ENCODE measurements around the gene PRPS1L1. TPM values are rescaled to one million over a fixed set of nuclear protein-coding genes. Genes with fewer than 3 reads are reported as not detected.

Gene PRPS1L1
- total and polyA plus RNA-seq, 2 of the 8 experiments (the other 6 are each of a cell fraction or from before 2014, with no cell fraction given) = not detected

DNA sequence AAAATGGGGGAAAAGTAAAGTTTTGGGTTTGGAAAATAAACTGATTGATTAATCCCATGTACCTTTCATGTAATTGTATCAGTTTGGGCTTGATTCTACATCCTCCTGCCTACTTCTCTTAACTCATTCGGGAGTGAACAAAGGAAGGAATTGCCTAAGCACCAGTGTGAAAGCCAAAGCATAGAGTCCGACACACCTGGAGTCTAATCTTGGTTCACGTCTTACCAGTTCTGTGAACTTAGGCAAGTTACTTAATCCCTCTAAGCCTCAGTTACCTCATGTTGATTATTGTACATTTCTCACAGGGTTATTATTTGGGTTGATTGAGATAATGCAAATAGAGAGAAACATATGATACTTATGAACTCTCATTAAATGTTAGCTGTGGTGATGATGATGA is 41.1 kb upstream of the PRPS1L1 start:
- no peak for DNase-seq (ENCODE audit: low read depth in 1 of 2, low spot score in 2 of 2)
- CTCF ChIA-PET (ENCODE audit: partially characterized antibody) = interaction anchor here (0.9 to 1.1 kb wide), 2 partner anchors 19 to 286 kb away, joined by 3 read pairs; no protein-coding TSS in a partner anchor
- TF ChIP-seq SP2 (IDR thresholded peaks at IDR 0.05; ENCODE audit: low read length) (no peak), SP4 (IDR thresholded peaks at IDR 0.05; ENCODE audit: low read length) (no peak), TEAD4 (IDR thresholded peaks at IDR 0.05; ENCODE audit: low read depth, low read length) (no peak), BCL11A (IDR thresholded peaks at IDR 0.05; ENCODE audit: low read depth in 2 of 2, low read length in 2 of 2) (no peak), CBX5 (IDR thresholded peaks at IDR 0.05; ENCODE audit: low read depth, low read length) (no peak), HDAC2 (IDR thresholded peaks at IDR 0.05; ENCODE audit: borderline replicate concordance in 1 of 2, low read depth in 2 of 2, low read length in 2 of 2) (no peak), CREB1 (IDR thresholded peaks at IDR 0.05) (no peak), EZH2 (IDR thresholded peaks at IDR 0.05; ENCODE audit: low read depth, low read length, severe bottlenecking) (no peak), TAF7 (optimal IDR thresholded peaks at IDR 0.05; ENCODE audit: borderline replicate concordance, low read depth, low read length) (no peak), POLR2A (IDR thresholded peaks at IDR 0.05; ENCODE audit: control extremely low read depth in 1 of 2, low read depth in 2 of 2, low read length in 2 of 2) (no peak), NRF1 (IDR thresholded peaks at IDR 0.05; ENCODE audit: low read depth, low read length) (no peak), SAP30 (IDR thresholded peaks at IDR 0.05; ENCODE audit: insufficient read depth, insufficient replicate concordance, low read length) (no peak), ASH2L (IDR thresholded peaks at IDR 0.05; ENCODE audit: low read length) (no peak), MAFK (IDR thresholded peaks at IDR 0.05; ENCODE audit: low read depth, low read length) (no peak)
- TF ChIP-seq, protein P1, sequence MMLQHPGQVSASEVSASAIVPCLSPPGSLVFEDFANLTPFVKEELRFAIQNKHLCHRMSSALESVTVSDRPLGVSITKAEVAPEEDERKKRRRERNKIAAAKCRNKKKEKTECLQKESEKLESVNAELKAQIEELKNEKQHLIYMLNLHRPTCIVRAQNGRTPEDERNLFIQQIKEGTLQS (IDR thresholded peaks at IDR 0.05; ENCODE audit: insufficient read depth, low read depth, low read length) = no peak

More for the DNA sequence above, 41.1 kb upstream of the PRPS1L1 start:
- H3K27ac ChIP-seq (ENCODE audit: low read depth, low read length) = no peak overlapping the region
- H4K20me1 ChIP-seq (replicated peaks in 1 of 2; ENCODE audit: control insufficient read depth in 1 of 2, insufficient read depth in 2 of 2, low read length in 2 of 2) = no peaks in the 10 kb centered on the region
- no peaks in the 10 kb centered on the region for H3K79me2 ChIP-seq (ENCODE audit: control insufficient read depth in 1 of 2, insufficient read depth in 2 of 2, low read length in 2 of 2)
- H3K9me3 ChIP-seq (ENCODE audit: insufficient read depth in 2 of 2, low read depth in 1 of 2, low read length in 1 of 2) = no peaks in the 10 kb centered on the region
- H3K4me2 ChIP-seq (ENCODE audit: insufficient read depth in 1 of 2, low read depth in 2 of 2, low read length in 2 of 2) = no peak overlapping the region
- H3K23me2 ChIP-seq (ENCODE audit: low read depth, low read length) = no peaks in the 10 kb centered on the region
- H3K56ac ChIP-seq (replicated peaks; ENCODE audit: insufficient read length, low read depth, low read length) = no peak overlapping the region
- no peak overlapping the region for H2BK12ac ChIP-seq (ENCODE audit: low read depth, low read length)
- no peak overlapping the region for H3K4ac ChIP-seq (replicated peaks; ENCODE audit: insufficient read length, low read depth, low read length)
- no peak overlapping the region for H3K9ac ChIP-seq (replicated peaks in 1 of 4; ENCODE audit: extremely low read depth in 1 of 4, low read depth in 3 of 4, low read length in 3 of 4)
- H3K79me1 ChIP-seq (ENCODE audit: low read depth, low read length) = no peaks in the 10 kb centered on the region
- H3K14ac ChIP-seq (ENCODE audit: insufficient read length) = no peak overlapping the region
- no peak overlapping the region for H4K8ac ChIP-seq (ENCODE audit: extremely low read depth, insufficient read depth, low read length)
- H3K18ac ChIP-seq (ENCODE audit: extremely low read depth, low read length) = no peak overlapping the region
- no peaks in the 10 kb centered on the region for H3K4me1 ChIP-seq (replicated peaks in 1 of 4; ENCODE audit: control insufficient read depth in 3 of 4, insufficient read depth in 4 of 4, low read length in 3 of 4)
- no peak overlapping the region for H4K5ac ChIP-seq (ENCODE audit: insufficient read length, low read depth, low read length)
- H2BK120ac ChIP-seq (replicated peaks; ENCODE audit: low read depth, low read length) = no peak overlapping the region
- H3K4me3 ChIP-seq (ENCODE audit: extremely low read depth in 1 of 4, insufficient read depth in 2 of 4, low read depth in 3 of 4, low read length in 4 of 4) = no peak overlapping the region
- no peak overlapping the region for H4K91ac ChIP-seq (replicated peaks; ENCODE audit: insufficient read length, low read length)
- no peak overlapping the region for H2BK15ac ChIP-seq (ENCODE audit: low read length)
- no peak overlapping the region for H2BK5ac ChIP-seq (ENCODE audit: low read depth, low read length)
- no peak overlapping the region for H2BK20ac ChIP-seq (ENCODE audit: low read length)
- FAIRE-seq = no peak
- H3K23ac ChIP-seq (ENCODE audit: insufficient read length) = no peak overlapping the region
- no peak overlapping the region for H2AFZ ChIP-seq (ENCODE audit: low read length)
- H3K27me3 ChIP-seq (replicated peaks in 1 of 4; ENCODE audit: control insufficient read depth in 3 of 4, extremely low read depth in 1 of 4, insufficient read depth in 3 of 4, low read length in 3 of 4) = peaks cover 0 to 1% (median 0%) of the 10 kb centered on the region in 4 experiments; a peak in 1 of 7 replicates
- POLR2A ChIA-PET (ENCODE audit: partially characterized antibody) = no interaction called here
- no peaks in the 10 kb centered on the region for H3K36me3 ChIP-seq (ENCODE audit: control insufficient read depth in 2 of 4, insufficient read depth in 4 of 4, low read length in 3 of 4)
- no peak overlapping the region for H2AK5ac ChIP-seq (ENCODE audit: low read depth, low read length)
- 94% methylated on average over 3 of the region's 3 CpGs; no CpG with 5 or more reads in 1 of the 2 experiments for WGBS, 2 experiments (ENCODE audit: extremely low coverage in 1 of 2, insufficient coverage in 1 of 2, insufficient read length in 1 of 2, insufficient replicate concordance in 2 of 2, low coverage in 1 of 2, low lambda C conversion rate in 2 of 2, missing lambda C conversion rate in 1 of 2)
